Gastroesophageal sphincter (tissue), 4 donors: ENCODE measurements around the gene TFAP2E. TPM values are rescaled to one million over a fixed set of nuclear protein-coding genes. Genes with fewer than 3 reads are reported as not detected.

Experiments
- ATAC-seq: fragments of 150-250 bp; one replicate; pipeline ENCODE4 v1.9.1; 2016; ENCODE audit warnings: mild to moderate bottlenecking, moderate library complexity
- H3K27ac ChIP-seq, 4 donors: fragments of 200-600 bp; sonication (generic) in 3 of 4; 1 replicate in 3 of 4; 2 replicates in 1 of 4; pipeline ENCODE4 v1.5.1; 2016 to 2019
- H3K27me3 ChIP-seq: fragments of 200-600 bp; sonication (generic); one replicate; pipeline ENCODE4 v1.5.1; 2019
- H3K36me3 ChIP-seq, 2 donors: fragments of 200-600 bp; sonication (generic); one replicate each; pipeline ENCODE4 v1.5.1; 2019; ENCODE audit warnings: control low read depth in 1 of 2
- H3K4me1 ChIP-seq, 3 donors: fragments of 200-600 bp; sonication (generic); 1 replicate in 2 of 3; 2 replicates in 1 of 3; pipeline ENCODE4 v1.5.1; 2016 to 2019; ENCODE audit warnings: control low read depth in 2 of 3
- H3K4me3 ChIP-seq, 2 donors: fragments of 200-600 bp; sonication (generic); one replicate each; pipeline ENCODE4 v1.5.1; 2019; ENCODE audit warnings: mild to moderate bottlenecking in 1 of 2, moderate library complexity in 1 of 2
- H3K9me3 ChIP-seq, 3 donors: fragments of 200-600 bp; sonication (generic); one replicate each; pipeline ENCODE4 v1.5.1; 2017 to 2019; ENCODE audit warnings: control low read depth in 2 of 3
- EP300 ChIP-seq: sonication (generic); formaldehyde crosslinking; IDR thresholded peaks from one replicate; pipeline ENCODE4 v1.6.1; 2017; ENCODE audit warnings: antibody characterized with exemption, mild to moderate bottlenecking
- POLR2A ChIP-seq, 2 donors: fragments of 450-650 bp; IDR thresholded peaks; one replicate each; pipeline ENCODE4 v1.6.1; 2017; ENCODE audit warnings: antibody characterized with exemption in 2 of 2, mild to moderate bottlenecking in 2 of 2, moderate library complexity in 1 of 2
- POLR2AphosphoS5 ChIP-seq: sonication (generic); formaldehyde crosslinking; IDR thresholded peaks from one replicate; pipeline ENCODE4 v1.6.1; 2017; ENCODE audit warnings: antibody characterized with exemption
- WGBS, 2 donors: methylation state at CpG; one replicate each; pipeline ENCODE4 v1.1.5; 2018; ENCODE audit warnings: low coverage in 1 of 2; 5-methylcytosine and 5-hydroxymethylcytosine counted together
- total RNA-seq, 4 donors: library from RNA; depleted of rRNA; stranded (reverse); fragments of >200 nt; gene quantifications; one replicate each; pipeline ENCODE4 v1.1.0, GENCODE V29; 2016
- TF ChIP-seq, protein P1 (sequence below), 4 experiments: fragments of 200-600 bp in 2 of 4; fragments of 450-650 bp in 2 of 4; sonication (generic) in 1 of 4; IDR thresholded peaks; one replicate each; pipeline ENCODE4 v1.5.1; 2017 to 2019; ENCODE audit warnings: antibody characterized with exemption in 4 of 4, mild to moderate bottlenecking in 2 of 4, moderate library complexity in 2 of 4

TFAP2E gene
- total RNA-seq, 4 donors from 2014 or later, result 0.27 TPM; not detected in 3

DNA sequence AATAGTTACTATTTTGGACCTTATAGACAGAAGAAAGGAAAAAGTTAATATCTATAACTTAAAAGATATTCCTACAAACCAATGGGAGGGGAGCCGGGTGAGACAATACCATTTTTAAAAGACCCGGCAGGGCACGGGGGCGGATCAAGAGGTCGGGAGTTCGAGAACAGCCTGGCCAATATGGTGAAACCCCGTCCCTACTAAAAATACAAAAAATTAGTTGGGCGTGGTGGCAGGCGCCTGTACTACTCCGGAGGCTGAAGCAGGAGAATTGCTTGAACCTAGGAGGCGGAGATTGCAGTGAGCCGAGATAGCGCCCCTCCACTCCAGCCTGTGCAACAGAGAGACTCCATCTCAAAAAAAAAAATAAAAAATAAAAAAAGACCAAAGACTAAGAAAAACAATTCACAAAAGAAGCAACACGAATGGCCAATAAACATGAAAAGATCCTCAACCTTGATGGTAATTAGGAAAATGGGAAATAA lies 69.4 kb downstream of the TFAP2E start:
- Histone ChIP-seq H3K4me1 (peaks cover 0 to 40% (median 0%) of the 10 kb centered on the region in 3 donors), H3K27me3 (peaks cover 22% of the 10 kb centered on the region), H3K9me3 (no peaks in the 10 kb centered on the region), H3K27ac (peak overlapping the region in 3 of 4 donors; percentile 79 to 90 (median 87)), H3K36me3 (no peaks in the 10 kb centered on the region), H3K4me3 (peak overlapping the region; percentile 76 to 78)
- WGBS, 2 donors, result 39 to 43% methylated on average over 6 to 14 of the region's 14 CpGs
- ATAC-seq, result no peak
- no peak for TF ChIP-seq EP300
- TF ChIP-seq, protein P1, sequence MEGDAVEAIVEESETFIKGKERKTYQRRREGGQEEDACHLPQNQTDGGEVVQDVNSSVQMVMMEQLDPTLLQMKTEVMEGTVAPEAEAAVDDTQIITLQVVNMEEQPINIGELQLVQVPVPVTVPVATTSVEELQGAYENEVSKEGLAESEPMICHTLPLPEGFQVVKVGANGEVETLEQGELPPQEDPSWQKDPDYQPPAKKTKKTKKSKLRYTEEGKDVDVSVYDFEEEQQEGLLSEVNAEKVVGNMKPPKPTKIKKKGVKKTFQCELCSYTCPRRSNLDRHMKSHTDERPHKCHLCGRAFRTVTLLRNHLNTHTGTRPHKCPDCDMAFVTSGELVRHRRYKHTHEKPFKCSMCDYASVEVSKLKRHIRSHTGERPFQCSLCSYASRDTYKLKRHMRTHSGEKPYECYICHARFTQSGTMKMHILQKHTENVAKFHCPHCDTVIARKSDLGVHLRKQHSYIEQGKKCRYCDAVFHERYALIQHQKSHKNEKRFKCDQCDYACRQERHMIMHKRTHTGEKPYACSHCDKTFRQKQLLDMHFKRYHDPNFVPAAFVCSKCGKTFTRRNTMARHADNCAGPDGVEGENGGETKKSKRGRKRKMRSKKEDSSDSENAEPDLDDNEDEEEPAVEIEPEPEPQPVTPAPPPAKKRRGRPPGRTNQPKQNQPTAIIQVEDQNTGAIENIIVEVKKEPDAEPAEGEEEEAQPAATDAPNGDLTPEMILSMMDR (IDR thresholded peaks at IDR 0.05), result no peak
- TF ChIP-seq POLR2AphosphoS5, result no peak
- no peak for TF ChIP-seq POLR2A (IDR thresholded peaks at IDR 0.05)

GRCh38 chr1:35644204-35644603 lies 71.1 kb downstream of the TFAP2E start:
- no peaks in the 10 kb centered on the region for H3K9me3 ChIP-seq
- no peak overlapping the region for H3K4me3 ChIP-seq
- H3K4me1 ChIP-seq, result peaks cover 0 to 23% (median 0%) of the 10 kb centered on the region in 3 donors
- no peaks in the 10 kb centered on the region for H3K36me3 ChIP-seq
- peaks cover 22% of the 10 kb centered on the region for H3K27me3 ChIP-seq
- WGBS, 2 donors, result 31 to 42% methylated on average over 2 of the region's 2 CpGs
- H3K27ac ChIP-seq, result no peak overlapping the region
- no peak for ATAC-seq
- TF ChIP-seq POLR2A (IDR thresholded peaks at IDR 0.05), result no peak
- TF ChIP-seq, protein P1 (IDR thresholded peaks at IDR 0.05), result no peak
- no peak for TF ChIP-seq POLR2AphosphoS5
- TF ChIP-seq EP300, result no peak

Other genes starting within 250 kb of the TFAP2E start
- 10 to 100 TPM; 26.3 to 44.8 (median 38.9) TPM for gene KIAA0319L, start 15.9 kb upstream of the TFAP2E start, total RNA-seq
- gene NCDN, start 15.5 kb upstream of the TFAP2E start, total RNA-seq, result 10 to 100 TPM; 16.6 to 41.2 (median 24.3) TPM
- 10 to 100 TPM; 31.0 to 39.3 (median 38.7) TPM for gene PSMB2, start 68.2 kb downstream of the TFAP2E start, total RNA-seq
- 10 to 100 TPM; 23.6 to 35.4 (median 25.2) TPM for gene C1orf216, start 145.6 kb downstream of the TFAP2E start, total RNA-seq
- gene CLSPN, start 196.7 kb downstream of the TFAP2E start, total RNA-seq, result under 1 TPM in 3 of 4 donors, not detected in 1; 0.08 to 0.99 (median 0.13) TPM
- 10 to 100 TPM; 25.0 to 45.5 (median 31.1) TPM for gene AGO4, start 234.7 kb downstream of the TFAP2E start, total RNA-seq